Measurements from ENCODE around the gene BTBD16.

Gene BTBD16

DNA sequence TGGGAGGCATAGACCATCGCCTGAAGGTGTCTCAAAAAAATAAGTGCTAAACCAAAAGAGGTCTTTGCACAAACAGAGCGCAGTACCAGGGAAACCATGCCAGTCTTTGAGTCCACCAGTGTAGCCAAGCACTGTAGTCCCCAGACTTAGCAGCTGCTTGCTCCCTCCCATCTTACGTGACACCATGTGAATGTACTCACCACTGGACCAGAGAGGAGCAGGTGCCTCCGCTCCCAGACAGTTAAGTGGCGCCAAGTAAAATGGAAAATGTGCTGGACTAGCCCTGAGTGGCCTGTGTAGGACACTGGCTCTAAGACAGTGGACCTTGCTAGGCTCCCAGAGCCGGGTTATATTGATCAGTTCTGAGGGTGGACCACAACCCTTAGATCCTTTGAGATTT lies 55.7 kb downstream of the BTBD16 start:
- Histone ChIP-seq H4K91ac (ENCODE audit: low read depth, low read length) (no peak overlapping the region), H3K79me2 (ENCODE audit: control insufficient read depth, insufficient read depth, low read length, poor library complexity) (no peaks in the 10 kb centered on the region), H3K4me1 (ENCODE audit: control insufficient read depth in 1 of 2, insufficient read depth in 2 of 2, low read length in 2 of 2) (no peaks in the 10 kb centered on the region), H3K9ac (ENCODE audit: low read length) (no peak overlapping the region), H4K8ac (ENCODE audit: low read depth, low read length) (no peak overlapping the region), H2BK5ac (ENCODE audit: low read depth, low read length, poor library complexity) (no peak overlapping the region), H3K27me3 (ENCODE audit: insufficient read depth, low read length) (no peaks in the 10 kb centered on the region), H3K9me3 (ENCODE audit: insufficient read depth, low read depth, low read length) (peaks cover 8% of the 10 kb centered on the region), H3K23ac (ENCODE audit: low read length) (no peak overlapping the region), H2BK12ac (ENCODE audit: low read length) (no peak overlapping the region), H3K36me3 (ENCODE audit: control insufficient read depth in 1 of 2, insufficient read depth in 2 of 2, low read length in 2 of 2) (no peaks in the 10 kb centered on the region), H3K79me1 (ENCODE audit: low read length) (no peaks in the 10 kb centered on the region), H3K4ac (ENCODE audit: low read depth, low read length) (no peak overlapping the region), H2AFZ (ENCODE audit: insufficient read depth, low read length, poor library complexity) (no peak overlapping the region), H3K4me3 (ENCODE audit: low read depth, low read length) (no peak overlapping the region), H3K14ac (ENCODE audit: low read length) (no peak overlapping the region), H2AK5ac (ENCODE audit: low read length) (no peak overlapping the region), H3K18ac (ENCODE audit: low read length) (no peak overlapping the region), H3K4me2 (ENCODE audit: low read length) (no peak overlapping the region), H4K12ac (ENCODE audit: low read depth, low read length) (no peak overlapping the region), H3K27ac (ENCODE audit: low read depth, low read length) (no peak overlapping the region), H2BK120ac (ENCODE audit: insufficient read depth, low read length, poor library complexity) (no peak overlapping the region)
- no CpG with 5 or more reads among the region's 6 CpGs for WGBS (ENCODE audit: extremely low coverage, insufficient coverage, insufficient read length)
- no peak for DNase-seq

DNA sequence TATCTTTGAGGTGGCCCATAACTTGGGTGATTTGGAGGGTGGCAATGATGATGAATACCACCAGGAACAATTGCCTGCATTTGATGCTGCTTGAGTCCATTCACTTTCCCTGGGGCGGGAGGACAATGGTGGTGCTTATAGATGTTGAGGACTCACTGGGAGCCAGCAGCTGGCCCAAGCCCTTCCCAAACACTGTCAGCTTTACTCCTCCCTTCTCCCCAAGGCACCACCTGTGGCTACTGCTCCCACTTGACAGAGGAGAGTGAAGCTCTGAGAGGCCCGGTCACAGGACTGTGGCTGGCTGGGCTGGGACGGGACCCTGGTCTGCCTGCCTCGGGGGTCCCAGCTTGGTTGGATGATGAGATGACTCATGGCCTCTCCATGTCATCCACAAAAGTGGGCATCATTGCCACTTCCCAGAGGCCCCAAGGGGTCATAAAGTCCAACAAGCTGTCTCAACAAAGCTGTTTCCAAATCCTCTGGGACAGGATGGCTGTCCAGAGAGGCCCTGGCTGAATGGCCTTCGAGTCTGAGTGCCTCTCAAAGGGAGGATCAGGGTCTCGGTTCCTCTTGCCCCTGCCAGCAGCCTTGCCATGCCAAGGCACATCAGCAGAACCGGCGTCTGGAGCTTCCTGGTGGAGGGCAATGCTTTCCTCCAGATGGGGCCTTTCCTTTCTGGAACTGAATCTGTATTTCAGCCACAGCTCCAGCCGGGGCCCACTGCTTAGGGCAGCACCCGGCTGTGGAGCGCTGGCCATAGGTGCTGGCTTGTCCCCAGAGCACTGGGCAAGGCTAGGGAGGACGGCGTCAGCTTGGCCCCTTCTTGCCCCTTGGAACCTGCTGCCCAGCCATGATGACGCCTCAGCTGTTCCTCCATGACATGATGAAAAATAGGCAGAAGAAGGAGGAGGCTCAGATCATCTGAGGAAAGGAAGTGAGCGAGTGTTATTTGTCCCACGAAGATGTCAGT lies 56.4 kb downstream of the BTBD16 start:
- Histone ChIP-seq H3K27me3 (ENCODE audit: insufficient read depth, low read length) (no peaks in the 10 kb centered on the region), H4K91ac (ENCODE audit: low read depth, low read length) (no peak overlapping the region), H3K4ac (ENCODE audit: low read depth, low read length) (no peak overlapping the region), H2BK5ac (ENCODE audit: low read depth, low read length, poor library complexity) (no peak overlapping the region), H3K23ac (ENCODE audit: low read length) (no peak overlapping the region), H3K4me2 (ENCODE audit: low read length) (no peak overlapping the region), H3K4me1 (ENCODE audit: control insufficient read depth in 1 of 2, insufficient read depth in 2 of 2, low read length in 2 of 2) (no peaks in the 10 kb centered on the region), H3K4me3 (ENCODE audit: low read depth, low read length) (no peak overlapping the region), H3K9ac (ENCODE audit: low read length) (no peak overlapping the region), H3K36me3 (ENCODE audit: control insufficient read depth in 1 of 2, insufficient read depth in 2 of 2, low read length in 2 of 2) (no peaks in the 10 kb centered on the region), H4K12ac (ENCODE audit: low read depth, low read length) (no peak overlapping the region), H3K14ac (ENCODE audit: low read length) (no peak overlapping the region), H2AK5ac (ENCODE audit: low read length) (no peak overlapping the region), H2BK120ac (ENCODE audit: insufficient read depth, low read length, poor library complexity) (no peak overlapping the region), H3K79me2 (ENCODE audit: control insufficient read depth, insufficient read depth, low read length, poor library complexity) (no peaks in the 10 kb centered on the region), H3K27ac (ENCODE audit: low read depth, low read length) (no peak overlapping the region), H2AFZ (ENCODE audit: insufficient read depth, low read length, poor library complexity) (no peak overlapping the region), H4K8ac (ENCODE audit: low read depth, low read length) (no peak overlapping the region), H3K79me1 (ENCODE audit: low read length) (no peaks in the 10 kb centered on the region), H3K9me3 (ENCODE audit: insufficient read depth, low read depth, low read length) (peaks cover 8% of the 10 kb centered on the region), H2BK12ac (ENCODE audit: low read length) (no peak overlapping the region), H3K18ac (ENCODE audit: low read length) (no peak overlapping the region)
- no CpG with 5 or more reads among the region's 16 CpGs for WGBS (ENCODE audit: extremely low coverage, insufficient coverage, insufficient read length)
- DNase-seq, result no peak

DNA sequence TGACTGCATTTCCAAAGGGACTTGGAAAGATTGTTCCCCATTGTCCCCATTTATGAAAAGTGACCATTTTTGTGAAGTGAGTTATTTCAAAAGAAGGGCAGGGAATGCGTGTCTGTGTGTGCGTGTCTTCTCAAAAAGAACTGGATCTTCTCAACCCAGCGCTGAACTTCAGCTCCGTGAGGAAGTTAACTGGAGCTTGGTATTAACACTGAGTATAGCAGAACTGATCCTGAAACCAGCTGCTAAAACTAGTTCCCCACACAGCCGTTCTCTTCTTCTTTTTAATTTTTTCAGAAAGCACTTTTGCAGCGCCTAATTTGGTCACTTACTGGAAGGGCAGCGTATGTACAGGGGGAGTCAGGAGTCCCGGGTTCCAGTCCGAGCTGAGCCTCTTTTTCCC lies 57.6 kb downstream of the BTBD16 start:
- no peaks in the 10 kb centered on the region for H3K79me1 ChIP-seq (ENCODE audit: low read length)
- H3K79me2 ChIP-seq (ENCODE audit: control insufficient read depth, insufficient read depth, low read length, poor library complexity), result no peaks in the 10 kb centered on the region
- no peak overlapping the region for H3K14ac ChIP-seq (ENCODE audit: low read length)
- H4K12ac ChIP-seq (ENCODE audit: low read depth, low read length), result no peak overlapping the region
- no peak overlapping the region for H3K18ac ChIP-seq (ENCODE audit: low read length)
- no peak overlapping the region for H2AFZ ChIP-seq (ENCODE audit: insufficient read depth, low read length, poor library complexity)
- no peak overlapping the region for H2BK12ac ChIP-seq (ENCODE audit: low read length)
- H3K27me3 ChIP-seq (ENCODE audit: insufficient read depth, low read length), result no peaks in the 10 kb centered on the region
- no peak overlapping the region for H2BK5ac ChIP-seq (ENCODE audit: low read depth, low read length, poor library complexity)
- H2BK120ac ChIP-seq (ENCODE audit: insufficient read depth, low read length, poor library complexity), result no peak overlapping the region
- H3K9me3 ChIP-seq (ENCODE audit: insufficient read depth, low read depth, low read length), result peaks cover 8% of the 10 kb centered on the region
- no peak overlapping the region for H2AK5ac ChIP-seq (ENCODE audit: low read length)
- H3K27ac ChIP-seq (ENCODE audit: low read depth, low read length), result no peak overlapping the region
- no peak overlapping the region for H3K4ac ChIP-seq (ENCODE audit: low read depth, low read length)
- H4K91ac ChIP-seq (ENCODE audit: low read depth, low read length), result no peak overlapping the region
- H3K4me3 ChIP-seq (ENCODE audit: low read depth, low read length), result no peak overlapping the region
- H3K36me3 ChIP-seq (ENCODE audit: control insufficient read depth in 1 of 2, insufficient read depth in 2 of 2, low read length in 2 of 2), result no peaks in the 10 kb centered on the region
- H4K8ac ChIP-seq (ENCODE audit: low read depth, low read length), result no peak overlapping the region
- no peak for DNase-seq
- no peaks in the 10 kb centered on the region for H3K4me1 ChIP-seq (ENCODE audit: control insufficient read depth in 1 of 2, insufficient read depth in 2 of 2, low read length in 2 of 2)
- no peak overlapping the region for H3K9ac ChIP-seq (ENCODE audit: low read length)
- no peak overlapping the region for H3K23ac ChIP-seq (ENCODE audit: low read length)
- WGBS (ENCODE audit: extremely low coverage, insufficient coverage, insufficient read length), result no CpG with 5 or more reads among the region's 9 CpGs
- no peak overlapping the region for H3K4me2 ChIP-seq (ENCODE audit: low read length)

DNA sequence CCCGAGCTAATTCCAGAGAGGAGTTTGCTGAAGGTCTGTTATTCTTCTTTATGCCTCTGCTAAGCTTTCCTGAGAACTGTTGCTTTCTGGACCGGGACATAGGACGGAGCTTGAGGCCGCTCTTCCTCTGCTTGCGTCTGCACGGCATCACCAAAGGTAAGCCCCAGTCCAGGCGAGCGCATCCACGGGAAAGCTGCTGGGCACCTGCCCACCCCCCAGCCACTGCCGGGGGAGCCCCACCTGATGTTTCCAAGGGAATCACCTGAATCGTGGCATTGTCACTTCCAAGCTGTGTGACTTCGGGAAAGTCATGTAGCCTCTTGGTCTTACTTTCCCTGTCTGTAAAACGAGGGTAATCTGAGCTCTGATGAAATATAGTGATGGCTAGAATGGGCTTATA lies 58.3 kb downstream of the BTBD16 start:
- Histone ChIP-seq H2BK12ac (ENCODE audit: low read length) (no peak overlapping the region), H2BK5ac (ENCODE audit: low read depth, low read length, poor library complexity) (no peak overlapping the region), H3K27me3 (ENCODE audit: insufficient read depth, low read length) (no peaks in the 10 kb centered on the region), H3K9ac (ENCODE audit: low read length) (no peak overlapping the region), H2AFZ (ENCODE audit: insufficient read depth, low read length, poor library complexity) (no peak overlapping the region), H3K27ac (ENCODE audit: low read depth, low read length) (no peak overlapping the region), H3K36me3 (ENCODE audit: control insufficient read depth in 1 of 2, insufficient read depth in 2 of 2, low read length in 2 of 2) (no peaks in the 10 kb centered on the region), H2AK5ac (ENCODE audit: low read length) (no peak overlapping the region), H3K14ac (ENCODE audit: low read length) (no peak overlapping the region), H4K12ac (ENCODE audit: low read depth, low read length) (no peak overlapping the region), H3K4me2 (ENCODE audit: low read length) (no peak overlapping the region), H3K18ac (ENCODE audit: low read length) (no peak overlapping the region), H3K4ac (ENCODE audit: low read depth, low read length) (no peak overlapping the region), H3K79me1 (ENCODE audit: low read length) (no peaks in the 10 kb centered on the region), H3K4me1 (ENCODE audit: control insufficient read depth in 1 of 2, insufficient read depth in 2 of 2, low read length in 2 of 2) (no peaks in the 10 kb centered on the region), H3K4me3 (ENCODE audit: low read depth, low read length) (no peak overlapping the region), H2BK120ac (ENCODE audit: insufficient read depth, low read length, poor library complexity) (no peak overlapping the region), H4K91ac (ENCODE audit: low read depth, low read length) (no peak overlapping the region), H3K23ac (ENCODE audit: low read length) (no peak overlapping the region), H3K79me2 (ENCODE audit: control insufficient read depth, insufficient read depth, low read length, poor library complexity) (no peaks in the 10 kb centered on the region), H3K9me3 (ENCODE audit: insufficient read depth, low read depth, low read length) (peaks cover 6% of the 10 kb centered on the region), H4K8ac (ENCODE audit: low read depth, low read length) (no peak overlapping the region)
- no peak for DNase-seq
- WGBS (ENCODE audit: extremely low coverage, insufficient coverage, insufficient read length), result no CpG with 5 or more reads among the region's 13 CpGs

Measured in trophoblast cell (in vitro differentiated cells and primary cell).